GM12864 (cell line): ENCODE results near the gene ABCF1.
A peak's percentile ranks its signal among the peaks of the same experiment; 100 is the strongest.

ENCODE experiments used
- DNase-seq: peaks from one replicate; pipeline ENCODE4 v3.0.0-alpha.2; 2011; ENCODE audit warnings: low read depth
- H3K4me3 ChIP-seq: 2 replicates; pipeline ENCODE4 v1.5.1; 2011; ENCODE audit warnings: mild to moderate bottlenecking, low read depth, low read length, control low read depth
- TF ChIP-seq, protein P1 (sequence below): IDR thresholded peaks from 2 replicates; pipeline ENCODE4 v1.5.1; 2011; ENCODE audit warnings: low read depth, mild to moderate bottlenecking, moderate library complexity, low read length, control low read depth, inconsistent platforms; ENCODE audit errors: missing control alignments

ABCF1 gene

DNA sequence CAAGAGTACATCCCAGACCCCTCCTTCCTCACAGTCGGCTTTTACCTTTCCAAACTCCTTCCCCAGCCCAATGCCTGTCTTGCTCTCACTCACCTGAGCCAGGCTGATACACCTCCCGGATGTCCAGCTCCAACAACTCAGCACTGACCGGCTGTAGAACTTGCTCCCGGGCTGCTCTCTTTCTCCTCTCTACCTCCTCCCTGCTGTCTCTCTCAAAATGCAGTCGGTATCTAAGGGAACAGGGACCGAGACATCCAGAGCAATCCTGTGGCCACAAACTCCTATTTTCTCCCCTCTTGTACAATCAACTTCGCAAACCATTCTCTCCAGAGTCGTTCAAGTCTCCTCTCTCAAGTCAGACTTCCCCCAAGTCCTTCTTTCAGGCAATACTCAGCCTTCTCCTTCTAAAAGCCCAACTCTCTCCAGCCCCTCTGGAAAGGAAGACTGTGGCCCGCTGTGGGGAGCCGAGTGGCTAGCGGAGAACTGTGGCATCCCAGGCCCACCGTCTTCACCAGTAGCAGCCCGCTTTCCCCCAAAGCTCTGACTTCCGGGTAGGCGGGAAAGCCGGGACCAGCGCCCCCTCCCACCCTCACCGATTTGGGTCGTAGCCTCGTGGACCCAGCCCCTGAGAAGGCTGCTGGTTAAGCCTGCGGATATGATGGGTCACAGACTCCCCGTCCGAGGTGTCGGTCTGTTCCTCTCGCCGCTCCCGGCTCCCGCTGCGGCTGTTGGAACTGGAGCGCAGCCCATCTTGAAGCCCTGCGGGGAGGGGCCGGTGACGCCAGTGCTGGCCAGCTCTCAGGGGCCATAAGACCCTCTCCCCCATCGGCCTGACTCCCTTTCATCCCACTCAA is 16.1 kb upstream of the ABCF1 start:
- TF ChIP-seq, protein P1, sequence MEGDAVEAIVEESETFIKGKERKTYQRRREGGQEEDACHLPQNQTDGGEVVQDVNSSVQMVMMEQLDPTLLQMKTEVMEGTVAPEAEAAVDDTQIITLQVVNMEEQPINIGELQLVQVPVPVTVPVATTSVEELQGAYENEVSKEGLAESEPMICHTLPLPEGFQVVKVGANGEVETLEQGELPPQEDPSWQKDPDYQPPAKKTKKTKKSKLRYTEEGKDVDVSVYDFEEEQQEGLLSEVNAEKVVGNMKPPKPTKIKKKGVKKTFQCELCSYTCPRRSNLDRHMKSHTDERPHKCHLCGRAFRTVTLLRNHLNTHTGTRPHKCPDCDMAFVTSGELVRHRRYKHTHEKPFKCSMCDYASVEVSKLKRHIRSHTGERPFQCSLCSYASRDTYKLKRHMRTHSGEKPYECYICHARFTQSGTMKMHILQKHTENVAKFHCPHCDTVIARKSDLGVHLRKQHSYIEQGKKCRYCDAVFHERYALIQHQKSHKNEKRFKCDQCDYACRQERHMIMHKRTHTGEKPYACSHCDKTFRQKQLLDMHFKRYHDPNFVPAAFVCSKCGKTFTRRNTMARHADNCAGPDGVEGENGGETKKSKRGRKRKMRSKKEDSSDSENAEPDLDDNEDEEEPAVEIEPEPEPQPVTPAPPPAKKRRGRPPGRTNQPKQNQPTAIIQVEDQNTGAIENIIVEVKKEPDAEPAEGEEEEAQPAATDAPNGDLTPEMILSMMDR, result no peak
- no peak for DNase-seq
- peak overlapping the region; percentile 96 for H3K4me3 ChIP-seq

DNA sequence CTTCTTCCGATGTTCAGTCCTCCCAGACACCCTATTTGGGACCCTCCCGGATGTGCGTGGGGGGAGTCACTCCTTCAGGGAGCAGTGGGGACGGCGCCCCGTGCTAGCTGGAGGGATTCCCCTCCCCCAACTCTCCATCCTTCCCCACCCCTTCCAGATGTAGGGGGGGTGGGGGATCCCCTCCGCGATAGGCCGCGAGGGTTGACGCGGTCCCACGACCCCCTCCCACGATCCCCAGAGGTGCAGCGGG is 15.5 kb upstream of the ABCF1 start:
- DNase-seq, result no peak
- peak overlapping the region; percentile 96 for H3K4me3 ChIP-seq
- TF ChIP-seq, protein P1, result no peak

DNA sequence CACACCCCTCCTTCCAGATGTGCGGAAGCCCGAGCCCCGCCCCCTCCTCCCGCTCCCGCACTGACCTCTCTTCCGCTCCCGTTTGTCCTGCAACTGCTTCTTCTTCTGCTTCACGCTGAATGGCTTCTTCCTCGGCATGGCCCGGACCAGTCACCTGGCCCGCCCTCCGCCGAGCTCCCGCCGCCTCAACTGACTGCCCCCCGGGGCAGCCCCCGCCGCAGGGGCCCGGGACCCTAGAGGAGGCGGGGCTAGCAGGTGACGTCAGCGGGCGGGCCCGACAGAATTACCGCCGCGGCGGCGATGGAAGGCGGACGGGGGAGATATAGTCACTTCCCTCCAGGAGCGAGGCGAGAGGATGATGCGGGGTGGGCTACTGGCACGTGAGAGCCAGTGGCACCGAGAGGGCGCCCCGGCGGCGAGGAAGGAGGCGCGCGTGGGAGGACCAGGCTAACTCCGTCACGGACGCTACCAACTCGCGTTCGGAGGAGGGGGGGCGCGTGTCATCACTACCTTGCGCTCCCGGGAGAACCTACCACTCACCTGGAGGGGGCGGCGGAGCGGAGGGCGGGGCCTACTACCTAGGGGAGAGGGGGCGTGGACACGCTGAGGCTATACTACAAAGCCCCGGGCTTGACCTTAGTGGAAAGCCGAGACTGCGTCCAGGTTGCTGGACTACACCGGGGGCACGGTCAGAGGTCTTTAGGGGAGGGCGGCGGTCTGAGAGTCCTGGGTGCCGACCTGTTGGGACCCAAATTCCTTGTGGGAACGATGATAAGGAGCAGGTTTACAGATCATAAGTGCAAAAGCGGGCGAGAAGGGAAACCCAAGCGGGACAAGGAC is 15.0 kb upstream of the ABCF1 start, which contains the start of gene GNL1:
GNL1 (minus strand) TSS at position 424 of the 840 bp plus-strand sequence; CDS start at position 138, 286 bp downstream.
- TF ChIP-seq, protein P1, result no peak
- peak; percentile 90 for DNase-seq

DNA sequence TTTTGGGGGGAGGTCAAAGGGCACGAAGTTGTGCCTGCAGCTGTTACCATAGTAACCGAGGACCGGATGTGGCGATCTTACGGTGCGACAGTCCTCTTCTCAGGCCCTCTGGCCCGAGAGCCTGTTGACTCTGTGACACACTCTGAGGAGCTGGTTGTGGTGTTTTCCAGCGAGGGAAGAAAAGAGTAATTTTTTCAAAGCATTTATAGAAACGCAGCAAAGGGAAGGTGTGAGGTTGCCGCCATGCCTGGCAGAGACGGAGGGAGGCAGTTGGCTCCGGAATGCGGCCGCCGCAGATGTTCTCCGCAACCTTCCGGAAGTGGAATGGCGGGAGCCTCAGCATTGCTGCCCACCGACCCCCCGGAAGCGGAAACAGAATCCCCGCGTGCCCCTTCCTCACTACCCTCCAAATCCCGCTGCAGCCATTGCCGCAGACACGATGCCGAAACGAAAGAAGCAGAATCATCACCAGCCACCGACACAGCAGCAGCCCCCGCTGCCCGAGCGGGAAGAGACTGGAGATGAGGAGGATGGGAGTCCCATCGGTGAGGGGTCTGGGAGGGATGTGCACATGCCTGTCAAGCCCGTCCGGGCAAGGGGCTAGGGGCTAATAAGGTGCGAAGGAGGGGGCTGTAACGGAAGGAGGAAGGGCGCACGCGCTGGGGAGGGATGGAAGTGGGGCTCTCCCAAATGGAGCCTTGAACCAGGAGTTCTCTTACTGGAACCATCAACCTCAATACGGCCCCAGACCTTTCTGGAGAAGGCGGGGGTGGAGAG is 14.1 kb upstream of the ABCF1 start, which contains the start of gene PRR3:
PRR3 (plus strand) TSS at position 390 of the 777 bp plus-strand sequence; CDS start at position 440, 50 bp downstream.
- TF ChIP-seq, protein P1, result no peak
- DNase-seq, result peak; percentile 94
- H3K4me3 ChIP-seq, result peak within 1 kb of the TSS; percentile 96

More for the DNA sequence above, 15.0 kb upstream of the ABCF1 start, which contains the start of gene GNL1:
- H3K4me3 ChIP-seq, result peak within 1 kb of the TSS; percentile 96

DNA sequence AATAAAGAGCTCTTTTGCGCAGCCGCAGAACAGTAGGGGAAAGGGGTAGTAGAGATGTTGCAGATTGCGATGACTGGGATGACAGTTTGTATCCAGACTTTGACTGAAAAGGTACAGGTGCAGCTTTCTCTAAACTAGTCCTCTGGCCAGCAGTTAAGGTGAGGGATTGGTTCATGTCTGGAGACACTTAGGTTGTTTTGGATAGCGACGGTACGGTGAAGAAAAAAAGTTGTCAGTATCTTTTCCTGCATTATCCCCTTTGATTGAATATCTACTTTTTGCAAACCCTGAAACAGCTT is 13.6 kb upstream of the ABCF1 start:
- DNase-seq, result no peak
- TF ChIP-seq, protein P1, result no peak
- peak overlapping the region; percentile 96 for H3K4me3 ChIP-seq

DNA sequence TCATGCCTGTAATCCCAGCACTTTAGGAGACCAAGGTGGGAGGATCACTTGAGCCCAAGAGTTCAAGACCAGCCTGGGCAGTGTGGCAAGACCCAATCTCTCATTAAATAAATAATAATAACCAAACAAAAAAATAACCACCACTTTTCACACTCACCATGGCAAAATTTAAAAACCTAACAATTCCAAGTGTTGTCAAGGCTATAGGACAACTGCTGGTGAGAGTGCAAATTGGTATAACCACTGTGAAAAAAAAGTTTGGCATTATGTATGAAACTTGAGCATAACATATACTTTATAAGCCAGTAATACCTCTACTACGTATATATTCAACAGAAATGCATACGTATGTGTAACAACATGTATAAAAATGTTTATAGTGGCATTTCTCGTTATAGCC is 10.3 kb upstream of the ABCF1 start:
- no peak for DNase-seq

More for the DNA sequence above, 10.3 kb upstream of the ABCF1 start:
- no peak overlapping the region for H3K4me3 ChIP-seq
- TF ChIP-seq, protein P1, result no peak
